Liver (tissue), 9 donors: Measurements from ENCODE around the gene RTL10. TPM values are rescaled to one million over a fixed set of nuclear protein-coding genes. Genes with fewer than 3 reads are reported as not detected.

ENCODE experiments used
- DNase-seq: peaks from one replicate; pipeline ENCODE4 v3.0.0-alpha.2; 2017; ENCODE audit warnings: low spot score
- H3K27ac ChIP-seq, 2 donors: one replicate each; pipeline ENCODE4 v1.7.0; 2013; ENCODE audit warnings: inconsistent platforms in 2 of 2, low read length in 2 of 2, control low read depth in 1 of 2, low read depth in 1 of 2, mild to moderate bottlenecking in 1 of 2
- H3K27me3 ChIP-seq, 4 donors: one replicate each; pipeline versions ENCODE4 v1.6.1 to v1.7.0; 2013; ENCODE audit warnings: low read length in 3 of 4, inconsistent platforms in 1 of 4, mild to moderate bottlenecking in 1 of 4, moderate library complexity in 1 of 4; ENCODE audit not compliant: control insufficient read depth in 4 of 4, insufficient read depth in 4 of 4
- H3K36me3 ChIP-seq, 4 donors: one replicate each; pipeline versions ENCODE4 v1.6.1 to v1.7.0; 2013; ENCODE audit warnings: low read length in 3 of 4, mild to moderate bottlenecking in 3 of 4, low read depth in 1 of 4, moderate library complexity in 1 of 4; ENCODE audit not compliant: control insufficient read depth in 4 of 4, insufficient read depth in 3 of 4
- H3K4me1 ChIP-seq, 4 donors: one replicate each; pipeline versions ENCODE4 v1.6.1 to v1.7.0; 2013; ENCODE audit warnings: low read length in 3 of 4, mild to moderate bottlenecking in 3 of 4, moderate library complexity in 1 of 4; ENCODE audit not compliant: control insufficient read depth in 4 of 4, insufficient read depth in 4 of 4
- H3K4me3 ChIP-seq, 3 donors: one replicate each; pipeline versions ENCODE4 v1.6.1 to v1.7.0; 2013; ENCODE audit warnings: low read length in 3 of 3, control low read depth in 1 of 3, low read depth in 1 of 3, mild to moderate bottlenecking in 1 of 3
- H3K9ac ChIP-seq, 2 donors: one replicate each; pipeline ENCODE4 v1.7.0; 2013; ENCODE audit warnings: low read length in 2 of 2, mild to moderate bottlenecking in 2 of 2, moderate library complexity in 2 of 2, control low read depth in 1 of 2, low read depth in 1 of 2
- H3K9me3 ChIP-seq, 4 donors: one replicate each; pipeline versions ENCODE4 v1.6.1 to v1.7.0; 2013; ENCODE audit warnings: low read length in 3 of 4; ENCODE audit not compliant: control insufficient read depth in 4 of 4
- EGR1 ChIP-seq, 2 donors: IDR thresholded peaks; 2 replicates each; pipeline ENCODE4 v1.6.1; 2016 to 2018; ENCODE audit warnings: antibody characterized with exemption in 2 of 2, low read depth in 2 of 2
- FOXA1 ChIP-seq: IDR thresholded peaks from 2 replicates; pipeline ENCODE4 v1.6.1; 2016; ENCODE audit warnings: antibody characterized with exemption
- FOXA2 ChIP-seq: IDR thresholded peaks from 2 replicates; pipeline ENCODE4 v1.6.1; 2016; ENCODE audit warnings: antibody characterized with exemption
- GABPA ChIP-seq, 2 donors: IDR thresholded peaks in 1 of 2; conservative IDR thresholded peaks in 1 of 2; 2 replicates each; pipeline ENCODE4 v1.6.1; 2016; ENCODE audit warnings: antibody characterized with exemption in 2 of 2, mild to moderate bottlenecking in 1 of 2, moderate library complexity in 1 of 2
- HNF4A ChIP-seq, 2 donors: conservative IDR thresholded peaks; 2 replicates each; pipeline ENCODE4 v1.6.1; 2016; ENCODE audit warnings: antibody characterized with exemption in 2 of 2, mild to moderate bottlenecking in 2 of 2
- HNF4G ChIP-seq: IDR thresholded peaks from 2 replicates; pipeline ENCODE4 v1.6.1; 2016; ENCODE audit warnings: antibody characterized with exemption
- JUND ChIP-seq, 2 donors: IDR thresholded peaks; 2 replicates each; pipeline ENCODE4 v1.6.1; 2016; ENCODE audit warnings: antibody characterized with exemption in 2 of 2
- NR2F2 ChIP-seq: IDR thresholded peaks from 2 replicates; pipeline ENCODE4 v1.6.1; 2016; ENCODE audit warnings: antibody characterized with exemption
- RAD21 ChIP-seq, 2 donors: IDR thresholded peaks; 2 replicates each; pipeline ENCODE4 v1.6.1; 2016; ENCODE audit warnings: antibody characterized with exemption in 2 of 2, mild to moderate bottlenecking in 2 of 2
- RXRA ChIP-seq, 2 donors: IDR thresholded peaks; 2 replicates each; pipeline ENCODE4 v1.6.1; 2017 to 2018; ENCODE audit warnings: antibody characterized with exemption in 2 of 2, mild to moderate bottlenecking in 1 of 2
- SP1 ChIP-seq: IDR thresholded peaks from 2 replicates; pipeline ENCODE4 v1.6.1; 2018; ENCODE audit warnings: antibody characterized with exemption, mild to moderate bottlenecking
- TAF1 ChIP-seq: conservative IDR thresholded peaks from 2 replicates; pipeline ENCODE4 v1.6.1; 2016; ENCODE audit warnings: antibody characterized with exemption, mild to moderate bottlenecking
- YY1 ChIP-seq: IDR thresholded peaks from 2 replicates; pipeline ENCODE4 v1.6.1; 2016; ENCODE audit warnings: antibody characterized with exemption, mild to moderate bottlenecking
- WGBS: extraction: QIAGEN DNeasy Blood & Tissue Kit; methylation state at CpG from one replicate; pipeline ENCODE4 v1.1.7; 2013; 5-methylcytosine and 5-hydroxymethylcytosine counted together
- polyA plus RNA-seq, 2 donors: library from polyadenylated mRNA; stranded (reverse) in 1 of 2; unstranded in 1 of 2; fragments of 200-250 nt in 1 of 2; fragments of >200 nt in 1 of 2; fragmentation: Nextera tagmentation in 1 of 2; extraction: Ambion mirVana in 1 of 2; gene quantifications; one replicate each; pipeline versions ENCODE4 v1.2.1 to v1.2.3, GENCODE V29; 2013 to 2015
- total RNA-seq, 2 donors: library from RNA; depleted of rRNA; stranded (reverse); fragments of >200 nt; gene quantifications; one replicate each; pipeline ENCODE4 v1.2.3, GENCODE V29; 2014
- TF ChIP-seq, protein P1 (sequence below): IDR thresholded peaks from 2 replicates; pipeline ENCODE4 v1.6.1; 2016; ENCODE audit warnings: antibody characterized with exemption
- TF ChIP-seq, protein P2 (sequence below): IDR thresholded peaks from 2 replicates; pipeline ENCODE4 v1.6.1; 2016; ENCODE audit warnings: antibody characterized with exemption, mild to moderate bottlenecking
- TF ChIP-seq, protein P3 (sequence below): IDR thresholded peaks from 2 replicates; pipeline ENCODE4 v1.6.1; 2016; ENCODE audit warnings: antibody characterized with exemption
- TF ChIP-seq, protein P4 (sequence below): fragments of 150-350 bp; IDR thresholded peaks from 2 replicates; pipeline ENCODE4 v1.5.1; 2017; ENCODE audit warnings: improper control_type of control experiment, low read depth, low read length; ENCODE audit not compliant: missing input control
- donor health status: healthy.
- donor health status: healthy.
- donor health status: healthy.
- donor health status: healthy.
- donor health status: healthy.

The RTL10 gene
- total and polyA plus RNA-seq, 4 donors, result 4.2 to 8.3 (median 7.4) TPM

DNA sequence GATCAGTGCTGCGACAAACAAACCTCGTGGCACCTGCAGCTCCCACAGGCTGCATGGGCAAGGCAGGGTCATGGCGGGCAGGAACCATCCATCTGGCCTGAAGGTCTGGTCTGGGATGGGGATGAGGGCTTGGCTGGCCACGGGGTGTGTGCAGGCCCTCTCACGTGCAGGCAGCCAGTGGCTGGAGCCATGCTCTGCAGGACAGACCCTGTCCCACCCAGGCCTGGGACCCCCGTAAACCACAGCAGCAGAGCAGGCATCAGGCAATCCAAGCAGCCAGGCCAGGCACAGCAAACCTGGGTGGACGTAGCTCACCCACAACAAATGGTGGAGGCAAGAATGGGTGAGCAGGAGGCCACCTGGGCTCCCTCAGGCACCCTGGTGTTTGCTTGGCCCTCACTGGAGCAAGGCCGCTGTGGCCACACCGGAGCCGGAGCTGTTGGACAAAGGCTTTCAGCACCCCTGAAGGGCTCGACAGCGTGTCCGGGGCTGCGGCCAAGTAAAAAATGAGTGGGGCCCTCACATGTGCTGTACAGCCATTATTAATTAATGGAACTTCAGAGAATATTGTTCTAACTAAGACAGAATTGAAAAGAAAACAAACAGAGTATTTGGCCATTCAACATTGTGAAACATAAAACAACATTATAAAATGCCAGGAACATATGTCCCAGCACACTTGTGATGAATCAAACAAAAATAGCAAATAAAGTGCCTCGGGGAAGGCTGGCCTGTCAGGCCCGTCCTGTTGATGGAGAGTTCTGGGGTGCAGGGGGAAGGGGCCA, 24.0 kb upstream of the RTL10 start:
- H3K9ac ChIP-seq, result no peak overlapping the region
- no peak for DNase-seq
- WGBS, result 92% methylated on average over 16 of the region's 16 CpGs

DNA sequence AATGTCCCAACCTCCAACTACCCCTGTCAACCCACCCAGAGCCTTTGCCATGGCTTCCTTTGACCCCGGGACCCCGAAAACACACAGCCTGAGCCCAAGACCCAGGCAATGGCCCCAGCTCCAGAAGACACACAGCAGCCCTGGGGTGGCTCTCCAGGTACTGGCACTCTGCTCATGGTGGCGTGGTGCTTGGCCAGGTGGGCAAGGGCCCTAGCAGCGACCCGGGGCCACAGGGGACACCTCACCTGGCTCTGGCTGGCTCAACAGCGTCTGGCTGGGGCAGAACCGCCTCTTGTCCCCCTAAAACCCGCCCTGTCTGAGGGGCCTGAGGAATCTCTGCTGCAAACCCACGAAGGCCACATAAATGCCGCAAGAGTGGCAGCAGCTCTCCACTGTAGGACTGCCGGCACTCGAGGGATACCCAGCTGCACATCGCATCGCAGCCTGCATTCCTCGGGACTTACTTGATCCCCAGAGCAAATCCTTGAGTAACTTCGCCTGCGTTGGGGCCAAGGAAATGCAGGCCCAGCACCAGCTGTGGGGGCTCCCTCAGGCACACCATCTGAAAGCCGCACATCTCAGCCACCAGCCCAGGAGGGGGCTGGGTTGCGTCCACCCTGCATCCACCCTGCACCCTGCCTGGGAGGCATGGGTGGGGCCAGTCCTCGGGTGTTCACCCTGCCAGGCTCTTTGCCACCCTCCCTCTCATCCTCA, 23.1 kb upstream of the RTL10 start:
- TF ChIP-seq GABPA (IDR thresholded peaks at IDR 0.05 in 1 of 2, conservative IDR thresholded peaks at IDR 0.05 in 1 of 2), result no peak
- TF ChIP-seq TAF1, result no peak
- no peak for TF ChIP-seq SP1
- TF ChIP-seq RXRA (IDR thresholded peaks at IDR 0.05), result no peak
- TF ChIP-seq, protein P1, sequence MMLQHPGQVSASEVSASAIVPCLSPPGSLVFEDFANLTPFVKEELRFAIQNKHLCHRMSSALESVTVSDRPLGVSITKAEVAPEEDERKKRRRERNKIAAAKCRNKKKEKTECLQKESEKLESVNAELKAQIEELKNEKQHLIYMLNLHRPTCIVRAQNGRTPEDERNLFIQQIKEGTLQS, result no peak
- TF ChIP-seq, protein P2, sequence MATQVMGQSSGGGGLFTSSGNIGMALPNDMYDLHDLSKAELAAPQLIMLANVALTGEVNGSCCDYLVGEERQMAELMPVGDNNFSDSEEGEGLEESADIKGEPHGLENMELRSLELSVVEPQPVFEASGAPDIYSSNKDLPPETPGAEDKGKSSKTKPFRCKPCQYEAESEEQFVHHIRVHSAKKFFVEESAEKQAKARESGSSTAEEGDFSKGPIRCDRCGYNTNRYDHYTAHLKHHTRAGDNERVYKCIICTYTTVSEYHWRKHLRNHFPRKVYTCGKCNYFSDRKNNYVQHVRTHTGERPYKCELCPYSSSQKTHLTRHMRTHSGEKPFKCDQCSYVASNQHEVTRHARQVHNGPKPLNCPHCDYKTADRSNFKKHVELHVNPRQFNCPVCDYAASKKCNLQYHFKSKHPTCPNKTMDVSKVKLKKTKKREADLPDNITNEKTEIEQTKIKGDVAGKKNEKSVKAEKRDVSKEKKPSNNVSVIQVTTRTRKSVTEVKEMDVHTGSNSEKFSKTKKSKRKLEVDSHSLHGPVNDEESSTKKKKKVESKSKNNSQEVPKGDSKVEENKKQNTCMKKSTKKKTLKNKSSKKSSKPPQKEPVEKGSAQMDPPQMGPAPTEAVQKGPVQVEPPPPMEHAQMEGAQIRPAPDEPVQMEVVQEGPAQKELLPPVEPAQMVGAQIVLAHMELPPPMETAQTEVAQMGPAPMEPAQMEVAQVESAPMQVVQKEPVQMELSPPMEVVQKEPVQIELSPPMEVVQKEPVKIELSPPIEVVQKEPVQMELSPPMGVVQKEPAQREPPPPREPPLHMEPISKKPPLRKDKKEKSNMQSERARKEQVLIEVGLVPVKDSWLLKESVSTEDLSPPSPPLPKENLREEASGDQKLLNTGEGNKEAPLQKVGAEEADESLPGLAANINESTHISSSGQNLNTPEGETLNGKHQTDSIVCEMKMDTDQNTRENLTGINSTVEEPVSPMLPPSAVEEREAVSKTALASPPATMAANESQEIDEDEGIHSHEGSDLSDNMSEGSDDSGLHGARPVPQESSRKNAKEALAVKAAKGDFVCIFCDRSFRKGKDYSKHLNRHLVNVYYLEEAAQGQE, result no peak
- TF ChIP-seq FOXA1, result no peak
- no peak for TF ChIP-seq JUND (IDR thresholded peaks at IDR 0.05)
- no peak for TF ChIP-seq RAD21 (IDR thresholded peaks at IDR 0.05)
- TF ChIP-seq NR2F2, result no peak
- no peak for TF ChIP-seq HNF4G
- TF ChIP-seq YY1, result no peak
- TF ChIP-seq, protein P3, sequence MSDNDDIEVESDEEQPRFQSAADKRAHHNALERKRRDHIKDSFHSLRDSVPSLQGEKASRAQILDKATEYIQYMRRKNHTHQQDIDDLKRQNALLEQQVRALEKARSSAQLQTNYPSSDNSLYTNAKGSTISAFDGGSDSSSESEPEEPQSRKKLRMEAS, result no peak
- WGBS, result 96% methylated on average over 20 of the region's 20 CpGs
- H3K9me3 ChIP-seq, result no peaks in the 10 kb centered on the region
- H3K27me3 ChIP-seq, result no peaks in the 10 kb centered on the region
- no peak overlapping the region for H3K27ac ChIP-seq
- no peak overlapping the region for H3K4me3 ChIP-seq
- H3K4me1 ChIP-seq, result no peaks in the 10 kb centered on the region
- H3K9ac ChIP-seq, result no peak overlapping the region
- no peak for DNase-seq
- H3K36me3 ChIP-seq, result peaks cover 0 to 10% (median 3%) of the 10 kb centered on the region in 4 donors

More for the DNA sequence above, 24.0 kb upstream of the RTL10 start:
- Histone ChIP-seq H3K4me3 (no peak overlapping the region), H3K36me3 (peaks cover 0 to 16% (median 4%) of the 10 kb centered on the region in 4 donors), H3K9me3 (no peaks in the 10 kb centered on the region), H3K27me3 (no peaks in the 10 kb centered on the region), H3K4me1 (no peaks in the 10 kb centered on the region), H3K27ac (no peak overlapping the region)
- TF ChIP-seq GABPA (IDR thresholded peaks at IDR 0.05 in 1 of 2, conservative IDR thresholded peaks at IDR 0.05 in 1 of 2), result no peak
- TF ChIP-seq HNF4G, result no peak
- TF ChIP-seq FOXA1, result no peak
- TF ChIP-seq, protein P1, result no peak
- TF ChIP-seq HNF4A (conservative IDR thresholded peaks at IDR 0.05), result no peak
- TF ChIP-seq, protein P2, result no peak
- TF ChIP-seq TAF1, result no peak
- no peak for TF ChIP-seq EGR1 (IDR thresholded peaks at IDR 0.05; ENCODE audit: low read depth in 2 of 2)
- TF ChIP-seq FOXA2, result no peak
- TF ChIP-seq, protein P4, sequence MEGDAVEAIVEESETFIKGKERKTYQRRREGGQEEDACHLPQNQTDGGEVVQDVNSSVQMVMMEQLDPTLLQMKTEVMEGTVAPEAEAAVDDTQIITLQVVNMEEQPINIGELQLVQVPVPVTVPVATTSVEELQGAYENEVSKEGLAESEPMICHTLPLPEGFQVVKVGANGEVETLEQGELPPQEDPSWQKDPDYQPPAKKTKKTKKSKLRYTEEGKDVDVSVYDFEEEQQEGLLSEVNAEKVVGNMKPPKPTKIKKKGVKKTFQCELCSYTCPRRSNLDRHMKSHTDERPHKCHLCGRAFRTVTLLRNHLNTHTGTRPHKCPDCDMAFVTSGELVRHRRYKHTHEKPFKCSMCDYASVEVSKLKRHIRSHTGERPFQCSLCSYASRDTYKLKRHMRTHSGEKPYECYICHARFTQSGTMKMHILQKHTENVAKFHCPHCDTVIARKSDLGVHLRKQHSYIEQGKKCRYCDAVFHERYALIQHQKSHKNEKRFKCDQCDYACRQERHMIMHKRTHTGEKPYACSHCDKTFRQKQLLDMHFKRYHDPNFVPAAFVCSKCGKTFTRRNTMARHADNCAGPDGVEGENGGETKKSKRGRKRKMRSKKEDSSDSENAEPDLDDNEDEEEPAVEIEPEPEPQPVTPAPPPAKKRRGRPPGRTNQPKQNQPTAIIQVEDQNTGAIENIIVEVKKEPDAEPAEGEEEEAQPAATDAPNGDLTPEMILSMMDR, result no peak
- TF ChIP-seq NR2F2, result no peak
- no peak for TF ChIP-seq RAD21 (IDR thresholded peaks at IDR 0.05)
